Measurements from ENCODE around the gene CTRB2.

The CTRB2 gene

GRCh38 chr16:75203667-75204409 lies 3.1 kb downstream of the CTRB2 start:
- no peak for DNase-seq

- no peak for DNase-seq
These were observed 3.9 kb downstream of the CTRB2 start for GRCh38 chr16:75203096-75203495.

GRCh38 chr16:75202069-75202590 lies 4.8 kb downstream of the CTRB2 start:
- no peak for DNase-seq

DNA sequence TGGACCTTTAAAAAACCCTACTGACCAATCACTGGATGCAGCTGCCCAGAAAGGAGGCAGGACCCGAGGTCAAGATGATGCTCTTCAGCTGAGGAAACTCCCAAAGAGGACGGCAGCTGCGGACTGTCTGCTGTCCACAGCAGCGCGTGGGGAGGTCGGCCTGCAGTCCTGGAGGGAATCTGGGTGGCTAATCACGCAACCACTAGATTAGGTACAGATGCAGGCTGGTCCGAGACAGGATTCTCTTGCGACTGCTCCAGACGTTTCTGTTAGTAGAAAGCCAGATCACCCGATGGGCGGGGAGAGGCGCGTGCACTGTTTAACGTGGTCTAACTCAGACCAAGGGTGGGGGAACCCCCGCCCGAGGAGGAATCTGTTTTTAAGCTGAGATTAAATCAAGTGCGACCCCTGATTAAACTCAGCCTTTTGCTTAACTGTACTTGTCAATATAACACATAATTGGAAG lies 8.8 kb downstream of the CTRB2 start:
- DNase-seq: no peak

DNA sequence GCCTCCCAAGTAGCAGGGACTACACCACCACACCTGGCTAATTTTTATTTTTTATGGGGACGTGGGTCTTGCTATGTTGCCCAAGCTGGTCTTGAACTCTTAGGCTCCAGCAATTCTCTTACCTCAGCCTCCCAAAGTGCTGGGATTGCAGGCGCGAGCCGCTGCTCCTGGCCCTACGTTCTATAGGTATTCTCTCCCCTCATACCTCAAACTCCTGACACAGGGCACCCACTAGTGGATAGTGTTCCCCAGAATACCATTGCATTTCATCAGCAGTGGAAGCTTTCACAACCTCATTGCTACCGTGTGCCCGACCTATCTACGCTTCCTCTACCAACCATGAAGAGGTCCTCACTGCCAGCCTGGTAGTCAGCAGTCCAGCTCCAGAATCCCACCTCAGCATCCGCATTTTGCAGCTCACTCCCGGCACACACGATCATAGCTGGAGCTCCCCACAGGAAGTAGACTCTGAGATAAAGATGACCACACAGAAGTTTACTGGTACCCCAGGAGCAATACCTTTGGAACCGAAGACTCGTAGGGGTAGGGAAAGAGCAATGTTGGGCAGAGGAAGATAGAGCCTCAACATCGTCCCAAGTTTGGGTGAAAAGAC lies 9.3 kb downstream of the CTRB2 start:
- DNase-seq: no peak

GRCh38 chr16:75196836-75197235 lies 10.1 kb downstream of the CTRB2 start:
- DNase-seq: no peak

GRCh38 chr16:75195811-75196790 lies 10.9 kb downstream of the CTRB2 start:
- DNase-seq: no peak

DNA sequence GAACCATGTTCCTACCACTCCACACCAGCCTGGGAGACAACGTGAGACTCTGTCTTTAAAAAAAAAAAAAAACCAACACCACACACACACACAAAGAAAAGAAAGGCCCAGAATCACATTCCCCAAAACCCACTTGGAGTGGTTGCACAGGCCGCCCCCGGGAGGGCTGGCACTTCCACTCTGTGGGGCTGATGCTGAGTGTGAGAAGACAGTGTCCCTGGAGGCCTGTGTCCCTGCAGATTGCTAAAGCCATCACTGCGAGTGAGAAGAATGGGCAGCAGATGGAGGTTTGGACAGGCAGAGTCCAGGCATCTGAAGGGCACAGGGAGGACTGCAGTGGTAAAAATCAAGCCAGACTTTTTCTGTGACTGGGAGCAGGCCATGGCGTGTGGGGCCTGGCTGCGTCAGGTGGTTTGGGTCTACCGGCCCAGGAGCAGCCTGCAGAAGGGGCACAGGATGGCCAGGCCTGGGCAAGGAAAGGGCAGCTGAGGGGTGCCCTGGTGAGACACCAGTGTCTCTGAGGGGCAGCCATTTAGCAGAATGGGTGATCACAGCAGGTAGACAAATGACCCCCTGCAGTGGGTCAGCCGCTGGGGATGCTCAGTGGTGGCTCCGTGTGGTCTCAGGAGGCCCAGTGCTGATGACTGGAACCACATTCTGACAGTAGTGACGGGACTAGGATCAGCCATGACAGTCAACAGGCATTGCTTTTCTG lies 13.1 kb downstream of the CTRB2 start:
- no peak for DNase-seq

GRCh38 chr16:75193265-75193650 lies 13.7 kb downstream of the CTRB2 start:
- DNase-seq: no peak

DNA sequence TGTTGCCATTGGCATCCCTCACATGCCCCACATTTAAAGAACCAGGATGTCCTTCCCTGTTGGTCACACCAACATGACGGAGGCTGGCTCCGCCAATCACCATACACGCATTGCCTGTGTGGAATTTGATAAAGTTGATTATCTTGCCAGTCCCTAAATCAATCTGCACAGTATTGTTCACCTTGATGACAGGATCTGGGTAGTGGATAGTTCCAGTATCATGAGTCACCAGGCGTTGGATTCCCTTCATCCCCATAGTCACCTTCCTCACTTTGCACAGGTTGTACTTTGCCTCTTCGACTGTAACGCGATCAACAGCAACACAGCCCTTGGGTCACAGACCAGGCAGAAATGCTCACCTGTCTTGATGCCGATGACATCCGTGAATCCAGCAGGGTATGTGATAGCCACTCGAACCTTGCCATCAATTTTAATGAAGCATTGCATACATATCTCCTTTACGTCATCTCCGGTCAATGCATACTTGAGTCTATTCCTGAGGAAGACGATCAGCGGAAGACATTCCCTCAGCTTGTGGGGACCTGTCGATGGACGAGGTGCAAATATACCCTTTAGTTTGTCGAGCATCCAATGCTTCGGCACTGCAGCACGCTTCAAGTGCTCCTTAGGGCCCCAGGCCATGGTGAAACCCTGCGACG lies 14.2 kb downstream of the CTRB2 start:
- DNase-seq: no peak

GRCh38 chr16:75189638-75190245 lies 17.2 kb downstream of the CTRB2 start:
- no peak for DNase-seq

DNA sequence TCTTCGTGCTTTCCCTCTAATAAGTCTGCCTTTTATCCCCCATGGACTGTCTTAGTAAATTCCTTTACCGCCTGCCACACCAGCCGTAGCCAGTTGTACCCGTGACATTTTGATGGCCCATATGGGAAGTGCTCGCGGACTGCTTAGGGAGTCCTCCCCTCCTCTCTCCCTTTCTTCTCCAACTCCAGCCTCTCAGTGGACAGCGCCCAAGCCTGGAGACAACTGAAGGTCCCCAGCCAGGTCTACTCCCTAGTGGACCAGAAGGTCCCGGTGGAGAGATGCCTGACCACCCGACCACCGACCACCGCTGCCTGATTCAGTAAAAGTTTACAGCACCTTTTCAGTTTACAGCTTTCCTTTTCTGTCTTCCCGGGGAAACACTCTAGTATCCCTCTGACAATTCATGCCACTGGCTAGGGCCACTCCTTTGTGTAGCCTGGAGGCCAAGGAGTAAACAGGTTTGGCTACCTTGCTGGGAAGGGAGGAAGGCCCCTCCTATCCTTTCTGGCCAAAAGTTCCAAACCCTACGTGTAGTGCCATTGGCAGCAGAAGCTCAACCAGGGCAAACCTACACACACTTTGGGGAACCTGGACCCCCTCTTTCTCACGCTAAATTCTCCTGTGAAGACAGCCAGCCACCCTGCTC lies 18.0 kb downstream of the CTRB2 start:
- no peak for DNase-seq

DNA sequence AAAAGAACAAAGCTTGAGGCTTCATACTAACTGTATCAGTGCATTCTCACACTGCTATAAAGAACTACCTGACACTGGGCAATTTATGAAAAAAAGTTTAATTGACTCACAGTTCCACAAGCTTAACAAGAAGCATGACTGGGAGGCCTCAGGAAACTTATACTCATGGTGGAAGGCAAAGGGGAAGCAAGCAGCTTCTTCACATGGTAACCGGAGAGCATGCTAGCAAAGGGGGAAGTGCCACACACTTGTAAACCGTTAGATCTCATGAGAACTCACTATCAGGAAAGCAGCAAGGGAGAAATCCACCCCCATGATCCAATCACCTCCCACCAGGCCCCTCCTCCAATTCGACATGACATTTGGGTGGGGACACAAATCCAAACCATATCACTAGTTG lies 25.3 kb downstream of the CTRB2 start:
- DNase-seq: no peak

DNA sequence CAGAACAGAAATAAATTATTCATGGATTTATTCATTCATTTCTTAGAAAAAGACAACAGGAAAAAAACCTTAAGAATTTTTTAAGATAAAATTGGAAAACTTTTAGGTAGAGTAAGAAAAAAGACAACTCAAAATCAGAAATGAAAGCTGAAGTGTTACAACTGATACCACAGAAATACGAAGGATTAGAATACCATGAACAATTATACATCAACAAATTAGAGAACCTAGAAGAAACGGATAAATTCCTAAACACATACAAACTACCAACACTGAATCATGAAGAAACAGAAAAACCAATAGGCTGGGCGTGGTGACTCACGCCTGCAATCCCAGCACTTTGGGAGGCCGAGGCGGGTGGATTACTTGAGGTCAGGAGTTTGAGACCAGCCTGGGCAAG lies 27.8 kb downstream of the CTRB2 start:
- no peak for DNase-seq

- no peak for DNase-seq
These were observed 30.0 kb downstream of the CTRB2 start for GRCh38 chr16:75176926-75177325.

DNA sequence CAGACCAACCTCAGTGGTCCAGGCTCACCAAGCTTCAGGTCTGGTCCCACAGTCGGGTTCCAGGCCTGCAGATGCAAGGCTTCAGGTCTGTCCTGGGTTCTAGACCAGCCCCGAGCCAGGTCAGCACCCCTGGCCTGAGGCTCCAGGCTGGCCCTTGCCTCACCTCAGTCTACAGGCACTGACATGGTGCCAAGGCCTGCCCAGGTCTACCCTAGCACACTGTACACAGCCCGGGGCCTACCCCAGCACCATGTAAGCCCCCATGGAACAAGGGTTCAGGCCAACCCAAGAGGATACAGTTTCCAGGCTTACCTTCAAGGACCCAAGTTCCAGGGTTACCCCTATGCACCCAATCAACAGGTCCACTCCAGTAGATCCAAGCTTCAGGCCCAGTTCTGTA lies 31.9 kb downstream of the CTRB2 start:
- DNase-seq: no peak

DNA sequence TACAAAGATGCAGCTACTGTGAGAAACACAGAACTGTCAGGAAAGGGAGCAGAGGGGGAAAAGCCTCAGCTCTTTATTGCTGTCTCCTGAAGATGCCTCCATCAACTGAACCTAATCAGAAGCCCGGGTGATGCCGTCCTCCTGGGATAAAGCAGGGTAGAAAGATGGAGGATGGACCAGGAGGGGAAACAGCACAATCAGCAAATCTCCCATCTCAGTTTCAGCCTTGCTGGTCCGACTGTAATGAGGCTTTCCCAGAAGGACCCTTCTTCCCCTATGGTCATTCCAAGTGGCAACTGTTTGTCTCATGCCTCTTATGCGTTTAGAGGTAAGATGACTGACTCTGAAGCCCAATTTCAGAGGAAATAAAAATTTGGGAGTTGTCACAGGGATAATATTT lies 34.4 kb downstream of the CTRB2 start:
- no peak for DNase-seq

DNA sequence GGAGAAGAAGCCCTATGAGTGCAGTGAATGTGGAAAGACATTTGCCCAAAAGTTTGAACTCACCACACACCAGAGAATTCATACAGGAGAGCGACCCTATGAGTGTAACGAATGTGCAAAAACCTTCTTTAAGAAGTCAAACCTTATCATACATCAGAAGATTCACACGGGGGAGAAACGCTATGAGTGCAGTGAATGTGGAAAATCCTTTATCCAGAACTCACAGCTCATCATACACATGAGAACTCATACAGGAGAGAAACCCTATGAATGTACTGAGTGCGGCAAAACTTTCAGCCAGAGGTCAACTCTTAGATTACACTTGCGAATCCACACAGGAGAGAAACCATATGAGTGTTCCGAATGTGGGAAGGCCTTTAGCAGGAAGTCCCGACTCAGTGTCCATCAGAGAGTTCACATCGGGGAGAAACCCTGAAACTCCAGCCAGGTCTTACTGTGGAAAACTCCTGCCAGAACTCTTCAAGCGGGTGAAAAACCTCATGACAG lies 37.0 kb downstream of the CTRB2 start:
- no peak for DNase-seq

DNA sequence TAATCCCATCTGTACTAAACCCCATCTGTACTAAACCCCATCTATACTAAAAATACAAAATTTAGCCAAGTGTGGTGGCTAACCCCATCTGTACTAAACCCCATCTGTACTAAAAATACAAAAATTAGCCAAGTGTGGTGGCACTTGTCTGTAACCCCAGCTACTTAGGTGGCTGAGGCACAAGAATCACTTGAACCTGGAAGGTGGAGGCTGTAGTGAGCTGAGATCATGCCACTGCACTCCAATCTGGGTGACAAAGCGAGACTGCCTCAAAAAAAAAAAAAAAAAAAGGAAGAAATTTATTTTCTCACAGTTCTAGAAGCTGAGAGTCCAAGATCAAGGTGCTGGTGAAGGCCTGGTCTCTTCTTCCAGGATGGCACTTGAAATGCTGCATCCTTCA lies 46.6 kb downstream of the CTRB2 start:
- no peak for DNase-seq

Measured in activated CD8-positive, alpha-beta memory T cell treated with anti-CD3 and anti-CD28 coated beads, Interleukin-2, amount 50 U/mL, for 4 hours (primary cell).